ENCODE results near the gene NEK4.

NEK4 gene

DNA sequence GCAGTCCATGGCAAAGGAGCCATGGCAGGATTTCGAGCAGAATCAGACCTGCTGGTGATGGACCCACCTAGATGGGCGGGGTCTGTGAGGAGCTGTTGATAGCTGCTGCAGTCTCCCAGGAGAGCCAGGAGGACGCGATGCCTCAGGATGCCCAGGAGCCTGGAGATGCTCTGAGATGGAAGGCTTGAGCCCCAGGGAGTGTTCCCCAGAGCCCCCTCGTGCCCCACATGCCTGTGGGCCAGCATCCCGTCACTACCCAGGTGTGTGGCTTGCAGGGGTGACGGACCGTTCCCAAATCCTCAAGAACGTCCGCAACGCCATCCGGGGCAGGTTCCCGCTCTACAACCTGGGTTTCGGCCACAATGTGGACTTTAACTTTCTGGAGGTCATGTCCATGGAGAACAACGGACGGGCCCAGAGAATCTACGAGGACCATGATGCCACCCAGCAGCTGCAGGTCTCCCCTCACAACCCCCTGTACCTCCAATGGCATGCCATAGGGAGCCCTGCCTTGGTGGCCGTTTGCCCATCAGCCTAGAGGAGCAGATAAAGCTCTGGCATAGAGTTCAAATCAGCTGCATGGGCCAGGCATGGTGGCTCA, 13.4 kb upstream of the NEK4 start:
- TF ChIP-seq, protein P1, sequence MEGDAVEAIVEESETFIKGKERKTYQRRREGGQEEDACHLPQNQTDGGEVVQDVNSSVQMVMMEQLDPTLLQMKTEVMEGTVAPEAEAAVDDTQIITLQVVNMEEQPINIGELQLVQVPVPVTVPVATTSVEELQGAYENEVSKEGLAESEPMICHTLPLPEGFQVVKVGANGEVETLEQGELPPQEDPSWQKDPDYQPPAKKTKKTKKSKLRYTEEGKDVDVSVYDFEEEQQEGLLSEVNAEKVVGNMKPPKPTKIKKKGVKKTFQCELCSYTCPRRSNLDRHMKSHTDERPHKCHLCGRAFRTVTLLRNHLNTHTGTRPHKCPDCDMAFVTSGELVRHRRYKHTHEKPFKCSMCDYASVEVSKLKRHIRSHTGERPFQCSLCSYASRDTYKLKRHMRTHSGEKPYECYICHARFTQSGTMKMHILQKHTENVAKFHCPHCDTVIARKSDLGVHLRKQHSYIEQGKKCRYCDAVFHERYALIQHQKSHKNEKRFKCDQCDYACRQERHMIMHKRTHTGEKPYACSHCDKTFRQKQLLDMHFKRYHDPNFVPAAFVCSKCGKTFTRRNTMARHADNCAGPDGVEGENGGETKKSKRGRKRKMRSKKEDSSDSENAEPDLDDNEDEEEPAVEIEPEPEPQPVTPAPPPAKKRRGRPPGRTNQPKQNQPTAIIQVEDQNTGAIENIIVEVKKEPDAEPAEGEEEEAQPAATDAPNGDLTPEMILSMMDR (IDR thresholded peaks at IDR 0.05; ENCODE audit: low read depth, low read length) = no peak
- no peaks in the 10 kb centered on the region for H3K9me3 ChIP-seq (ENCODE audit: severe bottlenecking)
- no peak overlapping the region for H3K4me3 ChIP-seq (ENCODE audit: low read depth, low read length)
- H3K27me3 ChIP-seq (ENCODE audit: insufficient read depth, low read depth, severe bottlenecking) = no peaks in the 10 kb centered on the region
- no peaks in the 10 kb centered on the region for H3K36me3 ChIP-seq
- DNase-seq = no peak
- no peak overlapping the region for H3K27ac ChIP-seq

DNA sequence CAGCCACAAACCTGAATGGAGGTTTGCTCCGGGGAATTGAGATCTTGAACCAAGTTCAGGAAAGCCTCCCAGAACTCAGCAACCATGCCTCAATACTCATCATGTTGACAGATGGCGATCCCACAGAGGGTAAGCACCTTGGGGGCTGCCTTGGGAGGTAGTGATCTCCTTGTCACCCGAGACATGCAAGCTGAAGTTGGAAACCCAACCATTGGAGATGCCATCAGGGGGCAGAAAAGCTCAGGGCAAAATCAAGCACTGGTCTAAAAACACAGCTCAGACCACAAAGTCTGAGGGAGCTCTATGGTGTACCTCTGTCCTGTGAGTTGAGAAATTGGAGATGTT, 12.4 kb upstream of the NEK4 start:
- H3K27ac ChIP-seq = no peak overlapping the region
- TF ChIP-seq, protein P1 (IDR thresholded peaks at IDR 0.05; ENCODE audit: low read depth, low read length) = no peak
- no peak for DNase-seq
- no peak overlapping the region for H3K4me3 ChIP-seq (ENCODE audit: low read depth, low read length)
- H3K36me3 ChIP-seq = no peaks in the 10 kb centered on the region
- no peaks in the 10 kb centered on the region for H3K9me3 ChIP-seq (ENCODE audit: severe bottlenecking)
- no peaks in the 10 kb centered on the region for H3K27me3 ChIP-seq (ENCODE audit: insufficient read depth, low read depth, severe bottlenecking)

DNA sequence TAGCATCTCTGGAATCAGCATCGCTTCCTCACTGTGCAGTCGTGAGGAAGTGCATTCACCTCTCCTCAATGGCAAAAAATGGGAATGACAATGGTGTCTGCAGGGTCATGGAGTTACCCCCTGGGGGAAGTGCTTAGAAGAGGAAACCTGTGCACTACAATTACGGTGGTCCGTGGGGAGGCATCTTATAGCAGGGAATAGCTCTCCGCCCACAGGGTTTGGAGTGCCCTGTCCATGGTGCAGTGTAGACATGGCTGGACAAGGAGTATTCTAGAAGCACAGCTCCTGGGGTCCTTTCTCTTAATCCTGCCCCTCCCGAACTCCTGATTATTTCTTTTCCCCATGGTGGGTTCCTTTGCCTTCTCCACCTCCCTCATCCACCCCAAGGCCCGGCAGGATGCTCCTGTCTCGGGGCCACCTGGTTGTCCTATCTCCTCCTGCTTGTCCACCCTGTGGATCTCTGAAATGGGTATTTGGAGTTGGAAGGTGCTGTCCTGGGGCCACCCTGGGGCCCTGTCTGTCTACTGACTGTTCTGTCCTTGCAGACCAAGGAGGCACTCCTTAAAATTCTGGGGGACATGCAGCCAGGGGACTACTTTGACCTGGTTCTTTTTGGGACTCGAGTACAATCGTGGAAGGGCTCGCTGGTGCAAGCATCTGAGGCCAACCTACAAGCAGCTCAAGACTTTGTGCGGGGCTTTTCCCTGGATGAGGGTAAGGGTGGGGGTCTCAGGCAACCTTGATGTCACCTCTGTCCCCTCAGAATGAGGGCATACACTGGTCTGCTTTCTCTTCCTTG, 11.9 kb upstream of the NEK4 start:
- no peak overlapping the region for H3K27ac ChIP-seq
- TF ChIP-seq, protein P1 (IDR thresholded peaks at IDR 0.05; ENCODE audit: low read depth, low read length) = no peak
- H3K36me3 ChIP-seq = no peaks in the 10 kb centered on the region
- H3K9me3 ChIP-seq (ENCODE audit: severe bottlenecking) = no peaks in the 10 kb centered on the region
- H3K27me3 ChIP-seq (ENCODE audit: insufficient read depth, low read depth, severe bottlenecking) = no peaks in the 10 kb centered on the region
- no peak for DNase-seq
- H3K4me3 ChIP-seq (ENCODE audit: low read depth, low read length) = no peak overlapping the region

DNA sequence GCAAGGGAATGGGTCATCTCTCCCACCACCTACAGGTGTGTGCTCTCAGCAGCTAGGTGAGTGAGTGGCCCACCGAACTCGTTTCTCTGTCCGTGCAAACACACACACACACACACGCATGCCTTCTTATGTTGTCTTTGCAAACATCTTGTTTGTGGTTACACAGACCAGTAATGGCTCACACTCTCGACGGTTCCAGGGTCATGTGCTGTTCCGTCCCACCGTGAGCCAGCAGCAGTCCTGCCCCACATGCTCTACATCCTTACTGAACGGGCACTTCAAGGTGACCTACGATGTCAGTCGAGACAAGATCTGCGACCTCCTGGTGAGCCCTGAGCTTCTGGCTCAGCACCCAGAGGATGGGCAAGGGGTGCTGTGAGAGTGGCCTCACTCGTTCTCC, 11.0 kb upstream of the NEK4 start:
- TF ChIP-seq, protein P1 (IDR thresholded peaks at IDR 0.05; ENCODE audit: low read depth, low read length) = no peak
- Histone ChIP-seq H3K4me3 (ENCODE audit: low read depth, low read length) (no peak overlapping the region), H3K36me3 (no peaks in the 10 kb centered on the region), H3K9me3 (ENCODE audit: severe bottlenecking) (no peaks in the 10 kb centered on the region), H3K27ac (no peak overlapping the region), H3K27me3 (ENCODE audit: insufficient read depth, low read depth, severe bottlenecking) (no peaks in the 10 kb centered on the region)
- DNase-seq = no peak

DNA sequence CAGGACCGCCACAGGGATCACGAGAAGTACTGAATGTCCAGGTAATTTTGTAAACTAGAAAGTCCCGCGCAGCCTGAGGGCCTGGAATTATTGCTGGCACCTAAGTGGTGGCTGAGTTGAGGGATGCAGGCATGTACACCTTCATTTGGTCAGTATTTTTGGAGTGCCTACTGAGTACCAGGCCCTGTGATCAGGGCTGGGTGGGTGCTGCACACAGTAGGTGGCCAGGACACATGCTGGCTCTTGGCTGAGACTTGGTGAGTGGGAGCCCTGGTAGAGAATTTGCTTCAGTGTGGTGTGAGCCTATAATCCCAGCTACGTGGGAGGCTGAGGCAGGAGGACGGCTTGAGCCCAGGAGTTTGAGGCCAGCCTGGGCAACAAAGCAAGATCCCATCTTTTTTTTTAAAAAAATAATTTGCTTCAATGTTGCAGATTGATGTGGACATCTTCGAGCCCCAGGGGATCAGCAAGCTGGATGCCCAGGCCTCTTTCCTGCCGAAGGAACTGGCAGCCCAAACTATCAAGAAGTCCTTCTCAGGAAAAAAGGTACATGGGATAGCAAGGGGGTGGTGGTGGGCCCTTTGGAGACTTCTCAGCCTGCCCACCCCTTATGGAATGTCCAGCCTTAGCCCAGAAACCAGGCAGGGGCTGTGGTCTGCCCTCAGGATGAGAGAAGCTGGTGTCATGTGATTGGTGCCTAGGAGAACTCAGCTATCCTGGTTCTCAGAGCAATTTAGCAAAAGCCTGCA, 9.3 kb upstream of the NEK4 start:
- no peak for DNase-seq
- TF ChIP-seq, protein P1 (IDR thresholded peaks at IDR 0.05; ENCODE audit: low read depth, low read length) = no peak
- no peaks in the 10 kb centered on the region for H3K9me3 ChIP-seq (ENCODE audit: severe bottlenecking)

More for the DNA sequence above, 9.3 kb upstream of the NEK4 start:
- H3K36me3 ChIP-seq = no peaks in the 10 kb centered on the region
- H3K4me3 ChIP-seq (ENCODE audit: low read depth, low read length) = no peak overlapping the region
- H3K27me3 ChIP-seq (ENCODE audit: insufficient read depth, low read depth, severe bottlenecking) = no peaks in the 10 kb centered on the region
- no peak overlapping the region for H3K27ac ChIP-seq

All from WERI-Rb-1 (cell line).